Muscle of back (tissue), 11 donors: ENCODE results near the gene EML6. TPM values are rescaled to one million over a fixed set of nuclear protein-coding genes. Genes with fewer than 3 reads are reported as not detected.

ENCODE experiments used
- DNase-seq, 3 donors: peaks; one replicate each; pipeline versions ENCODE4 v3.0.0 to v3.0.0-alpha.2; 2013
- polyA plus RNA-seq, 10 donors: library from polyadenylated mRNA; unstranded; fragments of 120-200 nt; gene quantifications; one replicate each; pipeline ENCODE4 v1.2.1, GENCODE V29; 2013; ENCODE audit not compliant: insufficient read length in 10 of 10

The EML6 gene
- polyA plus RNA-seq, 10 donors, result 10.8 to 66.7 (median 38.1) TPM

- DNase-seq, result no peak
Observed at GRCh38 chr2:54797307-54797706, 73.8 kb downstream of the EML6 start.

GRCh38 chr2:54801352-54801751 lies 77.9 kb downstream of the EML6 start:
- DNase-seq, result no peak

GRCh38 chr2:54803783-54804751 lies 80.6 kb downstream of the EML6 start:
- DNase-seq, result no peak

- DNase-seq, result no peak
Observed at GRCh38 chr2:54805255-54805654, 81.8 kb downstream of the EML6 start.

- DNase-seq, result no peak
Observed at GRCh38 chr2:54806975-54807374, 83.5 kb downstream of the EML6 start.

- DNase-seq, result no peak
Observed at GRCh38 chr2:54808661-54809060, 85.2 kb downstream of the EML6 start.

GRCh38 chr2:54809819-54810218 lies 86.4 kb downstream of the EML6 start:
- no peak for DNase-seq

- no peak for DNase-seq
Observed at GRCh38 chr2:54810246-54810645, 86.8 kb downstream of the EML6 start.

GRCh38 chr2:54813584-54813983 lies 90.1 kb downstream of the EML6 start:
- no peak for DNase-seq

- no peak for DNase-seq
Observed at GRCh38 chr2:54814389-54815147, 91.1 kb downstream of the EML6 start.

- DNase-seq, result no peak
Observed at GRCh38 chr2:54815148-54815539, 91.7 kb downstream of the EML6 start.

- no peak for DNase-seq
Observed at GRCh38 chr2:54818226-54818625, 94.8 kb downstream of the EML6 start.

- DNase-seq, result no peak
Observed at GRCh38 chr2:54820558-54820957, 97.1 kb downstream of the EML6 start.

- DNase-seq, result no peak
Observed at GRCh38 chr2:54824567-54824966, 101.1 kb downstream of the EML6 start.

- no peak for DNase-seq
Observed at GRCh38 chr2:54830546-54830945, 107.1 kb downstream of the EML6 start.

GRCh38 chr2:54831480-54831879 lies 108.0 kb downstream of the EML6 start:
- DNase-seq, result no peak

GRCh38 chr2:54834721-54835120 lies 111.3 kb downstream of the EML6 start:
- DNase-seq, result no peak

GRCh38 chr2:54836477-54836876 lies 113.0 kb downstream of the EML6 start:
- DNase-seq, result no peak

- DNase-seq, result peak; percentile 49 to 78 (median 73)
Observed at GRCh38 chr2:54838585-54839035, 115.1 kb downstream of the EML6 start.

- no peak for DNase-seq
Observed at GRCh38 chr2:54839461-54840255, 116.2 kb downstream of the EML6 start.

- DNase-seq, result no peak
Observed at GRCh38 chr2:54840559-54841468, 117.4 kb downstream of the EML6 start.
